Mammary epithelial cell (primary cell): ENCODE measurements around the gene DLG5.

Experiments
- CTCF ChIP-seq, 2 donors: IDR thresholded peaks in 1 of 2; conservative IDR thresholded peaks in 1 of 2; 2 replicates each; pipeline ENCODE4 v1.5.1; 2011 to 2012; ENCODE audit warnings: inconsistent platforms in 2 of 2, low read length in 2 of 2, mild to moderate bottlenecking in 2 of 2, control low read depth in 1 of 2, low read depth in 1 of 2; ENCODE audit not compliant: insufficient read depth in 1 of 2; ENCODE audit errors: extremely low read depth in 1 of 2
- EZH2 ChIP-seq: IDR thresholded peaks from 2 replicates; pipeline ENCODE4 v1.6.1; 2012; ENCODE audit warnings: low read length, inconsistent platforms, borderline replicate concordance

- no peak for TF ChIP-seq CTCF (conservative IDR thresholded peaks at IDR 0.05 in 1 of 2, IDR thresholded peaks at IDR 0.05 in 1 of 2; ENCODE audit: extremely low read depth in 1 of 2, insufficient read depth in 1 of 2, low read depth in 1 of 2, low read length in 2 of 2)
- no peak for TF ChIP-seq EZH2
Observed at GRCh38 chr10:77768039-77768438, 158.5 kb downstream of the DLG5 start.
